Right lobe of liver (tissue), 4 donors: ENCODE data around the gene METTL25B.

Experiments
- POLR2A ChIP-seq: fragments of 450-650 bp; IDR thresholded peaks from one replicate; pipeline ENCODE4 v1.6.1; 2017; ENCODE audit warnings: antibody characterized with exemption, mild to moderate bottlenecking
- TF ChIP-seq, protein P1 (sequence below), 4 donors: fragments of 200-600 bp in 3 of 4; fragments of 450-650 bp in 1 of 4; IDR thresholded peaks; one replicate each; pipeline versions ENCODE4 v1.5.1 to v1.8.0; 2016 to 2022; ENCODE audit warnings: antibody characterized with exemption in 4 of 4, mild to moderate bottlenecking in 2 of 4
- donor health status: DM: no; HTN: no; CAD: no.
- donor health status: DM: no; HTN: no; CAD: no.
- donor health status: DM: no; HTN: yes; CAD: no.

DNA sequence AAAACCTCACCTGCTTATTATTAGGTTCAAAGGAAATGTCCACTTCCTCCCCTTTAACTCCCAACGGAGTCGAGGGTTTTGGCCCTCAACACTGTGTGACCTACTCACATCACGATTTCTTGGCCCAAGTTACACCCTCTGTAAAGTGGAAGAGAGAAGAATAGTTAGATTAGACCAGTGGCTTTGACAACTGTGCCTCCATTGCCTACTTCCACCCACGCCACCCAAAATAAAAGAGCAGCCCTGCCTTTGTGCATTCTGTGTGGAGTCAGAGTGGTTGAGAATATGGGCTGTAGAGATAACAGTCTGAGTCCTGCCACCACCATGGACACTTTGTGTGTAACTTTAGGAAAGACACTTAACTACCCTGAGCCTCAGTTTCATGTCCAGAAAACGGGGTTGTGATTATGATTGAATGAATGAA, 27.3 kb downstream of the METTL25B start:
- TF ChIP-seq, protein P1, sequence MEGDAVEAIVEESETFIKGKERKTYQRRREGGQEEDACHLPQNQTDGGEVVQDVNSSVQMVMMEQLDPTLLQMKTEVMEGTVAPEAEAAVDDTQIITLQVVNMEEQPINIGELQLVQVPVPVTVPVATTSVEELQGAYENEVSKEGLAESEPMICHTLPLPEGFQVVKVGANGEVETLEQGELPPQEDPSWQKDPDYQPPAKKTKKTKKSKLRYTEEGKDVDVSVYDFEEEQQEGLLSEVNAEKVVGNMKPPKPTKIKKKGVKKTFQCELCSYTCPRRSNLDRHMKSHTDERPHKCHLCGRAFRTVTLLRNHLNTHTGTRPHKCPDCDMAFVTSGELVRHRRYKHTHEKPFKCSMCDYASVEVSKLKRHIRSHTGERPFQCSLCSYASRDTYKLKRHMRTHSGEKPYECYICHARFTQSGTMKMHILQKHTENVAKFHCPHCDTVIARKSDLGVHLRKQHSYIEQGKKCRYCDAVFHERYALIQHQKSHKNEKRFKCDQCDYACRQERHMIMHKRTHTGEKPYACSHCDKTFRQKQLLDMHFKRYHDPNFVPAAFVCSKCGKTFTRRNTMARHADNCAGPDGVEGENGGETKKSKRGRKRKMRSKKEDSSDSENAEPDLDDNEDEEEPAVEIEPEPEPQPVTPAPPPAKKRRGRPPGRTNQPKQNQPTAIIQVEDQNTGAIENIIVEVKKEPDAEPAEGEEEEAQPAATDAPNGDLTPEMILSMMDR (IDR thresholded peaks at IDR 0.05), result no peak
- no peak for TF ChIP-seq POLR2A
